ACHN (cell line): ENCODE data around the gene PLEKHG1.

Source experiments
- DNase-seq: peaks from one replicate; pipeline ENCODE4 v3.0.0-alpha.2; 2015
- in situ Hi-C: cut with HindIII; loops from 2 replicates; pipeline ENCODE4 v1.10.0; 2017; ENCODE audit warnings: low sequenced_read_pairs, low pct_ligation_motif_present, low pct_unique_long_range_greater_than_20kb

The PLEKHG1 gene

GRCh38 chr6:150610584-150610983, 10.9 kb downstream of the PLEKHG1 start:
- in situ Hi-C loops: no loop called here
- no peak for DNase-seq

- in situ Hi-C loops: no loop called here
- DNase-seq: no peak
These were observed 13.6 kb downstream of the PLEKHG1 start for GRCh38 chr6:150613269-150613668.

- no peak for DNase-seq
- in situ Hi-C loops: no loop called here
These were observed 16.3 kb downstream of the PLEKHG1 start for GRCh38 chr6:150615967-150616366.

- in situ Hi-C loops: no loop called here
- no peak for DNase-seq
These were observed 16.9 kb downstream of the PLEKHG1 start for GRCh38 chr6:150616586-150616985.

GRCh38 chr6:150617062-150617461, 17.4 kb downstream of the PLEKHG1 start:
- in situ Hi-C loops: no loop called here
- no peak for DNase-seq

- no peak for DNase-seq
- in situ Hi-C loops: no loop called here
These were observed 18.1 kb downstream of the PLEKHG1 start for GRCh38 chr6:150617496-150618460.

- in situ Hi-C loops: no loop called here
- DNase-seq: no peak
These were observed 19.6 kb downstream of the PLEKHG1 start for GRCh38 chr6:150619275-150619674.

- in situ Hi-C loops: no loop called here
- no peak for DNase-seq
These were observed 20.6 kb downstream of the PLEKHG1 start for GRCh38 chr6:150620244-150620643.

- in situ Hi-C loops: no loop called here
- no peak for DNase-seq
These were observed 21.1 kb downstream of the PLEKHG1 start for GRCh38 chr6:150620763-150621162.

GRCh38 chr6:150622476-150622875, 22.8 kb downstream of the PLEKHG1 start:
- in situ Hi-C loops: no loop called here

GRCh38 chr6:150622941-150623874, 23.5 kb downstream of the PLEKHG1 start:
- in situ Hi-C loops: no loop called here
- DNase-seq: no peak

More at GRCh38 chr6:150622476-150622875, 22.8 kb downstream of the PLEKHG1 start:
- no peak for DNase-seq

GRCh38 chr6:150624191-150624590, 24.5 kb downstream of the PLEKHG1 start:
- in situ Hi-C loops: no loop called here
- DNase-seq: no peak

- in situ Hi-C loops: no loop called here
- DNase-seq: no peak
These were observed 26.2 kb downstream of the PLEKHG1 start for GRCh38 chr6:150625927-150626326.

GRCh38 chr6:150627154-150627553, 27.5 kb downstream of the PLEKHG1 start:
- in situ Hi-C loops: no loop called here
- no peak for DNase-seq

GRCh38 chr6:150627585-150628025, 27.9 kb downstream of the PLEKHG1 start:
- in situ Hi-C loops: no loop called here
- no peak for DNase-seq

GRCh38 chr6:150628908-150629307, 29.2 kb downstream of the PLEKHG1 start:
- in situ Hi-C loops: no loop called here
- DNase-seq: no peak

GRCh38 chr6:150631283-150631983, 31.7 kb downstream of the PLEKHG1 start:
- in situ Hi-C loops: no loop called here
- no peak for DNase-seq

GRCh38 chr6:150631984-150632642, 32.4 kb downstream of the PLEKHG1 start:
- no peak for DNase-seq
- in situ Hi-C loops: no loop called here
